Liver (tissue), 3 donors: ENCODE results near the gene GLI3.

ENCODE experiments used
- EGR1 ChIP-seq, 2 donors: IDR thresholded peaks; 2 replicates each; pipeline ENCODE4 v1.6.1; 2016 to 2018; ENCODE audit warnings: antibody characterized with exemption in 2 of 2, low read depth in 2 of 2
- FOXA1 ChIP-seq: IDR thresholded peaks from 2 replicates; pipeline ENCODE4 v1.6.1; 2016; ENCODE audit warnings: antibody characterized with exemption
- GABPA ChIP-seq, 2 donors: IDR thresholded peaks in 1 of 2; conservative IDR thresholded peaks in 1 of 2; 2 replicates each; pipeline ENCODE4 v1.6.1; 2016; ENCODE audit warnings: antibody characterized with exemption in 2 of 2, mild to moderate bottlenecking in 1 of 2, moderate library complexity in 1 of 2
- HNF4G ChIP-seq: IDR thresholded peaks from 2 replicates; pipeline ENCODE4 v1.6.1; 2016; ENCODE audit warnings: antibody characterized with exemption
- JUND ChIP-seq, 2 donors: IDR thresholded peaks; 2 replicates each; pipeline ENCODE4 v1.6.1; 2016; ENCODE audit warnings: antibody characterized with exemption in 2 of 2
- MAX ChIP-seq: IDR thresholded peaks from 2 replicates; pipeline ENCODE4 v1.6.1; 2016; ENCODE audit warnings: antibody characterized with exemption
- RAD21 ChIP-seq, 2 donors: IDR thresholded peaks; 2 replicates each; pipeline ENCODE4 v1.6.1; 2016; ENCODE audit warnings: antibody characterized with exemption in 2 of 2, mild to moderate bottlenecking in 2 of 2
- REST ChIP-seq: IDR thresholded peaks from 2 replicates; pipeline ENCODE4 v1.6.1; 2016; ENCODE audit warnings: antibody characterized with exemption, mild to moderate bottlenecking
- RXRA ChIP-seq, 2 donors: IDR thresholded peaks; 2 replicates each; pipeline ENCODE4 v1.6.1; 2017 to 2018; ENCODE audit warnings: antibody characterized with exemption in 2 of 2, mild to moderate bottlenecking in 1 of 2
- SP1 ChIP-seq: IDR thresholded peaks from 2 replicates; pipeline ENCODE4 v1.6.1; 2018; ENCODE audit warnings: antibody characterized with exemption, mild to moderate bottlenecking
- TAF1 ChIP-seq: conservative IDR thresholded peaks from 2 replicates; pipeline ENCODE4 v1.6.1; 2016; ENCODE audit warnings: antibody characterized with exemption, mild to moderate bottlenecking
- TF ChIP-seq, protein P1 (sequence below): IDR thresholded peaks from 2 replicates; pipeline ENCODE4 v1.6.1; 2016; ENCODE audit warnings: antibody characterized with exemption
- TF ChIP-seq, protein P2 (sequence below): fragments of 150-350 bp; IDR thresholded peaks from 2 replicates; pipeline ENCODE4 v1.5.1; 2017; ENCODE audit warnings: improper control_type of control experiment, low read depth, low read length; ENCODE audit not compliant: missing input control
- donor health status: healthy.
- donor health status: healthy.

DNA sequence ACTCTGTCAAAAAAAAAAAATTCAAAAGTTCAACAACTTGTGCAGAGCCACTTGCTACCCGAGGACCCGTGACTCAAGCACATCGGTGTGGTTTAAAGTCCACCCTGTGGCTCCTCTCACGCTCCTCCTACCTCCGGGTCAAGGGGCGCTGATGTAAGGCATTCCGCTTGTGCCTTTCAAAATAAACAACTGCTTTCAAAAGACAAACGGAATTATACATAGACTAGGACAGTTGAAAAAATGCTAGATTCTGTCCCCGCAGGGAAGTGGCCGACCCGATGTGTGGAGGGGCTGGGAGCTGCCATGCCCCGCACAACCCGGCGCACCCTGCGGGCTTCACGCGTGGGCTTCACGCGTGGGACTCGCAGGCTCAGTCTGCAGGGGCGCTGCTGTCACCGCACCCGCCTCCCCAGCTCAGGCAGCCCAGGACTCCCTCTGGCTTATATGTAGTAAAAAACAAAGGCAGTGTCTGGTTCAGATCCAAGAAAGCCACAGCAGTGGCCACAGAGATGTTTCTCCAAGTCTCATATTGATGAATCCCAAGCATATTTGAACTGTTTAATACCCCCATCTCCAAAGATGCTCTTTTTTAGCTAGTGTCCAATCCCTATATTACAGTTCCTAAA lies 294.4 kb downstream of the GLI3 start:
- TF ChIP-seq, protein P1, sequence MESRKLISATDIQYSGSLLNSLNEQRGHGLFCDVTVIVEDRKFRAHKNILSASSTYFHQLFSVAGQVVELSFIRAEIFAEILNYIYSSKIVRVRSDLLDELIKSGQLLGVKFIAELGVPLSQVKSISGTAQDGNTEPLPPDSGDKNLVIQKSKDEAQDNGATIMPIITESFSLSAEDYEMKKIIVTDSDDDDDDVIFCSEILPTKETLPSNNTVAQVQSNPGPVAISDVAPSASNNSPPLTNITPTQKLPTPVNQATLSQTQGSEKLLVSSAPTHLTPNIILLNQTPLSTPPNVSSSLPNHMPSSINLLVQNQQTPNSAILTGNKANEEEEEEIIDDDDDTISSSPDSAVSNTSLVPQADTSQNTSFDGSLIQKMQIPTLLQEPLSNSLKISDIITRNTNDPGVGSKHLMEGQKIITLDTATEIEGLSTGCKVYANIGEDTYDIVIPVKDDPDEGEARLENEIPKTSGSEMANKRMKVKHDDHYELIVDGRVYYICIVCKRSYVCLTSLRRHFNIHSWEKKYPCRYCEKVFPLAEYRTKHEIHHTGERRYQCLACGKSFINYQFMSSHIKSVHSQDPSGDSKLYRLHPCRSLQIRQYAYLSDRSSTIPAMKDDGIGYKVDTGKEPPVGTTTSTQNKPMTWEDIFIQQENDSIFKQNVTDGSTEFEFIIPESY, result no peak
- TF ChIP-seq MAX, result peak; percentile 44
- TF ChIP-seq, protein P2, sequence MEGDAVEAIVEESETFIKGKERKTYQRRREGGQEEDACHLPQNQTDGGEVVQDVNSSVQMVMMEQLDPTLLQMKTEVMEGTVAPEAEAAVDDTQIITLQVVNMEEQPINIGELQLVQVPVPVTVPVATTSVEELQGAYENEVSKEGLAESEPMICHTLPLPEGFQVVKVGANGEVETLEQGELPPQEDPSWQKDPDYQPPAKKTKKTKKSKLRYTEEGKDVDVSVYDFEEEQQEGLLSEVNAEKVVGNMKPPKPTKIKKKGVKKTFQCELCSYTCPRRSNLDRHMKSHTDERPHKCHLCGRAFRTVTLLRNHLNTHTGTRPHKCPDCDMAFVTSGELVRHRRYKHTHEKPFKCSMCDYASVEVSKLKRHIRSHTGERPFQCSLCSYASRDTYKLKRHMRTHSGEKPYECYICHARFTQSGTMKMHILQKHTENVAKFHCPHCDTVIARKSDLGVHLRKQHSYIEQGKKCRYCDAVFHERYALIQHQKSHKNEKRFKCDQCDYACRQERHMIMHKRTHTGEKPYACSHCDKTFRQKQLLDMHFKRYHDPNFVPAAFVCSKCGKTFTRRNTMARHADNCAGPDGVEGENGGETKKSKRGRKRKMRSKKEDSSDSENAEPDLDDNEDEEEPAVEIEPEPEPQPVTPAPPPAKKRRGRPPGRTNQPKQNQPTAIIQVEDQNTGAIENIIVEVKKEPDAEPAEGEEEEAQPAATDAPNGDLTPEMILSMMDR, result no peak
- TF ChIP-seq RAD21 (IDR thresholded peaks at IDR 0.05), result no peak
- TF ChIP-seq SP1, result peak; percentile 91
- TF ChIP-seq FOXA1, result peak; percentile 59
- peak; percentile 60 for TF ChIP-seq REST
- TF ChIP-seq RXRA (IDR thresholded peaks at IDR 0.05), result peak; percentile 66 to 69
- no peak for TF ChIP-seq EGR1 (IDR thresholded peaks at IDR 0.05; ENCODE audit: low read depth in 2 of 2)
- TF ChIP-seq JUND (IDR thresholded peaks at IDR 0.05), result peak in 1 of 2 donors; percentile 70
- TF ChIP-seq HNF4G, result peak; percentile 92
- peak; percentile 37 for TF ChIP-seq TAF1
- peak in 1 of 2 donors; percentile 30 for TF ChIP-seq GABPA (IDR thresholded peaks at IDR 0.05 in 1 of 2, conservative IDR thresholded peaks at IDR 0.05 in 1 of 2)
